Sigmoid colon (tissue), 7 donors: Measurements from ENCODE around the gene HMX3. TPM values are rescaled to one million over a fixed set of nuclear protein-coding genes. Genes with fewer than 3 reads are reported as not detected.

Source experiments
- DNase-seq: peaks from one replicate; pipeline ENCODE4 v3.0.0-alpha.2; 2019
- H3K27ac ChIP-seq, 4 donors: fragments of 200-600 bp; sonication (generic); one replicate each; pipeline ENCODE4 v1.5.1; 2016 to 2019; ENCODE audit warnings: mild to moderate bottlenecking in 1 of 4
- H3K27me3 ChIP-seq, 3 donors: fragments of 200-600 bp; sonication (generic); one replicate each; pipeline ENCODE4 v1.5.1; 2019; ENCODE audit warnings: mild to moderate bottlenecking in 1 of 3
- H3K36me3 ChIP-seq, 4 donors: fragments of 200-600 bp; sonication (generic); one replicate each; pipeline ENCODE4 v1.5.1; 2016 to 2019
- H3K4me1 ChIP-seq, 4 donors: fragments of 200-600 bp; sonication (generic); one replicate each; pipeline ENCODE4 v1.5.1; 2017 to 2019
- H3K4me3 ChIP-seq, 4 donors: fragments of 200-600 bp; sonication (generic); one replicate each; pipeline ENCODE4 v1.5.1; 2017 to 2019; ENCODE audit warnings: mild to moderate bottlenecking in 2 of 4, moderate library complexity in 1 of 4
- H3K9me3 ChIP-seq, 4 donors: fragments of 200-600 bp in 3 of 4; sonication (generic) in 3 of 4; one replicate each; pipeline versions ENCODE4 v1.5.1 to v1.6.1; 2013 to 2019
- CTCF ChIP-seq, 4 experiments: fragments of 450-650 bp in 3 of 4; fragments of 200-600 bp in 1 of 4; IDR thresholded peaks; one replicate each; pipeline ENCODE4 v1.5.1; 2016 to 2019; ENCODE audit warnings: antibody characterized with exemption in 4 of 4, mild to moderate bottlenecking in 3 of 4, moderate library complexity in 2 of 4
- EP300 ChIP-seq, 4 donors: sonication (generic); formaldehyde crosslinking; IDR thresholded peaks; one replicate each; pipeline ENCODE4 v1.6.1; 2017; ENCODE audit warnings: antibody characterized with exemption in 4 of 4
- POLR2A ChIP-seq, 2 donors: fragments of 450-650 bp; IDR thresholded peaks; one replicate each; pipeline ENCODE4 v1.6.1; 2016; ENCODE audit warnings: antibody characterized with exemption in 2 of 2, mild to moderate bottlenecking in 2 of 2, moderate library complexity in 2 of 2
- POLR2AphosphoS5 ChIP-seq, 4 donors: sonication (generic); formaldehyde crosslinking; IDR thresholded peaks; one replicate each; pipeline ENCODE4 v1.6.1; 2017; ENCODE audit warnings: antibody characterized with exemption in 4 of 4
- WGBS, 2 donors: extraction: QIAGEN DNeasy Blood & Tissue Kit; methylation state at CpG; one replicate each; pipeline ENCODE4 v1.1.7; 2013; 5-methylcytosine and 5-hydroxymethylcytosine counted together
- intact Hi-C: fragments of 100-400 bp; cut with DNase I; formaldehyde crosslinking; loops from one replicate; pipeline ENCODE4 v1.15.1; 2023
- polyA plus RNA-seq, 3 donors: library from polyadenylated mRNA; stranded (reverse); fragments of 200-250 nt; gene quantifications; one replicate each; pipeline ENCODE4 v1.2.3, GENCODE V29; 2013
- total RNA-seq, 4 donors: library from RNA; depleted of rRNA; stranded (reverse); fragments of >200 nt; gene quantifications; one replicate each; pipeline ENCODE4 v1.1.0, GENCODE V29; 2016
- donor health status: healthy with polysubstance abuse.
- donor health status: Bipolar disorder and iron deficiency.
- donor health status: healthy.

HMX3 gene
- total and polyA plus RNA-seq, 7 donors, result 0.52 to 0.83 (median 0.68) TPM; not detected in 4

- WGBS, 2 donors, result 72 to 79% methylated on average over 14 of the region's 14 CpGs
- Histone ChIP-seq H3K4me1 (no peaks in the 10 kb centered on the region), H3K9me3 (no peaks in the 10 kb centered on the region), H3K27me3 (peaks cover 0 to 21% (median 0%) of the 10 kb centered on the region in 3 donors), H3K36me3 (no peaks in the 10 kb centered on the region), H3K4me3 (no peak overlapping the region), H3K27ac (no peak overlapping the region)
- intact Hi-C loops, result no loop called here
- TF ChIP-seq EP300 (IDR thresholded peaks at IDR 0.05), result no peak
- no peak for TF ChIP-seq POLR2AphosphoS5 (IDR thresholded peaks at IDR 0.05)
- no peak for TF ChIP-seq POLR2A (IDR thresholded peaks at IDR 0.05)
- TF ChIP-seq CTCF (IDR thresholded peaks at IDR 0.05), result no peak
- no peak for DNase-seq
Observed at GRCh38 chr10:123092635-123093414, 42.9 kb upstream of the HMX3 start.

- intact Hi-C loops, result no loop called here
- Histone ChIP-seq H3K9me3 (no peaks in the 10 kb centered on the region), H3K27me3 (peaks cover 0 to 21% (median 0%) of the 10 kb centered on the region in 3 donors), H3K36me3 (no peaks in the 10 kb centered on the region), H3K4me1 (no peaks in the 10 kb centered on the region), H3K27ac (no peak overlapping the region), H3K4me3 (no peak overlapping the region)
- WGBS, 2 donors, result 71 to 75% methylated on average over 4 of the region's 4 CpGs
- DNase-seq, result no peak
- TF ChIP-seq POLR2AphosphoS5 (IDR thresholded peaks at IDR 0.05), result no peak
Observed at GRCh38 chr10:123093489-123093888, 42.3 kb upstream of the HMX3 start.

- no peak overlapping the region for H3K4me3 ChIP-seq
- TF ChIP-seq POLR2AphosphoS5 (IDR thresholded peaks at IDR 0.05) (no peak), CTCF (IDR thresholded peaks at IDR 0.05) (no peak), POLR2A (IDR thresholded peaks at IDR 0.05) (no peak), EP300 (IDR thresholded peaks at IDR 0.05) (no peak)
- H3K36me3 ChIP-seq, result no peaks in the 10 kb centered on the region
- 83 to 86% methylated on average over 5 of the region's 5 CpGs for WGBS, 2 donors
- no peak for DNase-seq
- H3K27ac ChIP-seq, result no peak overlapping the region
- H3K4me1 ChIP-seq, result no peaks in the 10 kb centered on the region
- H3K27me3 ChIP-seq, result peaks cover 0 to 12% (median 0%) of the 10 kb centered on the region in 3 donors
- H3K9me3 ChIP-seq, result no peaks in the 10 kb centered on the region
- intact Hi-C loops, result no loop called here
Observed at GRCh38 chr10:123096452-123096851, 39.3 kb upstream of the HMX3 start.

- no peaks in the 10 kb centered on the region for H3K9me3 ChIP-seq
- TF ChIP-seq CTCF (IDR thresholded peaks at IDR 0.05) (no peak), EP300 (IDR thresholded peaks at IDR 0.05) (no peak), POLR2A (IDR thresholded peaks at IDR 0.05) (no peak), POLR2AphosphoS5 (IDR thresholded peaks at IDR 0.05) (no peak)
- intact Hi-C loops, result no loop called here
- no peaks in the 10 kb centered on the region for H3K36me3 ChIP-seq
- H3K27ac ChIP-seq, result no peak overlapping the region
- no peak overlapping the region for H3K4me3 ChIP-seq
- DNase-seq, result no peak
- no peaks in the 10 kb centered on the region for H3K4me1 ChIP-seq
- WGBS, 2 donors, result 75 to 84% methylated on average over 7 of the region's 7 CpGs
- peaks cover 0 to 6% (median 0%) of the 10 kb centered on the region in 3 donors for H3K27me3 ChIP-seq
Observed at GRCh38 chr10:123097039-123097438, 38.7 kb upstream of the HMX3 start.

- WGBS, 2 donors, result 75 to 87% methylated on average over 7 of the region's 7 CpGs
- intact Hi-C loops, result no loop called here
- H3K9me3 ChIP-seq, result no peaks in the 10 kb centered on the region
Observed at GRCh38 chr10:123100030-123100762, 35.6 kb upstream of the HMX3 start.

More at GRCh38 chr10:123100030-123100762, 35.6 kb upstream of the HMX3 start:
- Histone ChIP-seq H3K4me3 (no peak overlapping the region), H3K4me1 (no peaks in the 10 kb centered on the region), H3K36me3 (no peaks in the 10 kb centered on the region), H3K27ac (no peak overlapping the region), H3K27me3 (no peaks in the 10 kb centered on the region)
- TF ChIP-seq POLR2AphosphoS5 (IDR thresholded peaks at IDR 0.05) (no peak), POLR2A (IDR thresholded peaks at IDR 0.05) (no peak), EP300 (IDR thresholded peaks at IDR 0.05) (no peak)
- DNase-seq, result no peak
